Panc1 (cell line): ENCODE measurements around the gene CA5A. TPM values are rescaled to one million over a fixed set of nuclear protein-coding genes. Genes with fewer than 3 reads are reported as not detected.
"Not testable (repeated sequence)": the region's sequence is repeated elsewhere in the genome, so short reads cannot be mapped to it uniquely, and the experiment has no call there.

ENCODE experiments used
- ATAC-seq: fragments of 200-7000 bp; cut with Tn5 transposase; 2 replicates; pipeline ENCODE4 v1.9.1; 2020; ENCODE audit warnings: mild to moderate bottlenecking, moderate library complexity
- BruUV-seq: library from RNA; stranded (reverse); fragments of 400-500 nt; replicated peaks from 2 replicates; lab custom pipeline; 2021; lab: Mats Ljungman, UMichigan
- CTCF ChIA-PET: fragments of 300-600 bp; sonication (Branson Sonifier 250); formaldehyde crosslinking; loops from one replicate; lab custom pipeline; 2022; ENCODE audit warnings: antibody characterized with exemption; lab: Charles Lee
- POLR2A ChIA-PET: fragments of 300-600 bp; sonication (Branson Sonifier 250); formaldehyde crosslinking; loops from one replicate; lab custom pipeline; 2022; ENCODE audit warnings: antibody characterized with exemption; lab: Charles Lee
- DNase-seq: peaks from one replicate; pipeline ENCODE4 v3.0.0-alpha.2; 2010; ENCODE audit warnings: low read depth, low spot score
- H3K27ac ChIP-seq: 2 replicates; pipeline ENCODE4 v1.5.1; 2011; ENCODE audit warnings: mild to moderate bottlenecking, low read length, inconsistent platforms
- H3K27me3 ChIP-seq: fragments of 200-500 bp; sonication (Bioruptor generic); 2 replicates; pipeline ENCODE4 v1.6.0; 2014; ENCODE audit warnings: low read length, inconsistent platforms; ENCODE audit not compliant: control insufficient read depth, insufficient read depth
- H3K36me3 ChIP-seq: fragments of 200-500 bp; sonication (Bioruptor generic); 2 replicates; pipeline ENCODE4 v1.5.1; 2014; ENCODE audit warnings: inconsistent platforms, mild to moderate bottlenecking, low read length, moderate library complexity; ENCODE audit not compliant: control insufficient read depth, insufficient read depth
- H3K4me1 ChIP-seq: 2 replicates; pipeline ENCODE4 v1.5.1; 2011; ENCODE audit warnings: inconsistent platforms, mild to moderate bottlenecking, low read length, moderate library complexity; ENCODE audit not compliant: control insufficient read depth, insufficient read depth
- H3K4me3 ChIP-seq, 2 experiments: 2 replicates each; pipeline ENCODE4 v1.5.1; 2011 to 2012; ENCODE audit warnings: low read depth in 2 of 2, low read length in 2 of 2, mild to moderate bottlenecking in 2 of 2, inconsistent platforms in 1 of 2, moderate library complexity in 1 of 2
- H3K9me3 ChIP-seq: fragments of 200-500 bp; sonication (Bioruptor generic); 2 replicates; pipeline ENCODE4 v1.5.1; 2014; ENCODE audit warnings: low read depth, mild to moderate bottlenecking, inconsistent platforms, low read length, moderate library complexity; ENCODE audit not compliant: control insufficient read depth, insufficient read depth
- CTCF ChIP-seq: fragments of 450-650 bp; IDR thresholded peaks from 2 replicates; pipeline ENCODE4 v1.5.1; 2017; ENCODE audit warnings: mild to moderate bottlenecking
- POLR2AphosphoS5 ChIP-seq: IDR thresholded peaks from 2 replicates; pipeline ENCODE4 v1.6.1; 2012; ENCODE audit warnings: mild to moderate bottlenecking, low read depth, low read length, moderate library complexity
- REST ChIP-seq, 2 experiments: IDR thresholded peaks; 2 replicates each; pipeline ENCODE4 v1.6.1; 2011 to 2012; ENCODE audit warnings: low read depth in 2 of 2, control low read depth in 1 of 2, low read length in 1 of 2, mild to moderate bottlenecking in 1 of 2, moderate library complexity in 1 of 2; ENCODE audit not compliant: insufficient read depth in 1 of 2
- SIN3A ChIP-seq: IDR thresholded peaks from 2 replicates; pipeline ENCODE4 v1.6.1; 2012; ENCODE audit warnings: low read depth, mild to moderate bottlenecking, low read length, moderate library complexity, borderline replicate concordance; ENCODE audit not compliant: insufficient read depth
- TCF7L2 ChIP-seq: IDR thresholded peaks from 2 replicates; pipeline ENCODE4 v1.6.1; 2011; ENCODE audit warnings: mild to moderate bottlenecking, low read depth, low read length, inconsistent platforms
- in situ Hi-C: cut with HindIII; loops from 2 replicates; pipeline ENCODE4 v1.10.0; 2016; ENCODE audit warnings: low sequenced_read_pairs, low pct_unique_long_range_greater_than_20kb
- intact Hi-C: fragments of 100-400 bp; cut with micrococcal nuclease; formaldehyde crosslinking; loops from one replicate; pipeline ENCODE4 v1.10.0; 2022; ENCODE audit not compliant: unreplicated experiment
- total RNA-seq: library from RNA; stranded (reverse); gene quantifications from one replicate; pipeline ENCODE4 v1.2.1, GENCODE V29; 2021; ENCODE audit not compliant: unreplicated experiment

CA5A gene
- total RNA-seq, 1 experiment from 2014 or later, result not detected

GRCh38 chr16:87984632-87985267, 48.4 kb upstream of the CA5A start:
- TF ChIP-seq POLR2AphosphoS5, result no peak
- TF ChIP-seq TCF7L2, result no peak
- TF ChIP-seq CTCF, result no peak
- no peak for TF ChIP-seq REST (IDR thresholded peaks at IDR 0.05; ENCODE audit: insufficient read depth in 1 of 2, low read depth in 2 of 2, low read length in 1 of 2)
- no peak for TF ChIP-seq SIN3A
- Histone ChIP-seq H3K4me1 (no peaks in the 10 kb centered on the region), H3K27me3 (no peaks in the 10 kb centered on the region), H3K4me3 (no peak overlapping the region), H3K36me3 (no peaks in the 10 kb centered on the region; the same call in 1 of the 2 replicates), H3K9me3 (no peaks in the 10 kb centered on the region), H3K27ac (no peak overlapping the region)
- in situ Hi-C loops (no loop called here), intact Hi-C loops (no loop called here)
- DNase-seq (no peak), ATAC-seq (no peak)
- BruUV-seq, result no TSS peak
- ChIA-PET POLR2A (no interaction called here), CTCF (no interaction called here)

- in situ Hi-C loops, H3K36me3 ChIP-seq, H3K4me3 ChIP-seq, DNase-seq, intact Hi-C loops, H3K27me3 ChIP-seq, POLR2A ChIA-PET, ATAC-seq, H3K4me1 ChIP-seq, H3K9me3 ChIP-seq, CTCF ChIA-PET, H3K27ac ChIP-seq, BruUV-seq: not testable (repeated sequence)
These were observed 47.9 kb upstream of the CA5A start for GRCh38 chr16:87984180-87984579.

GRCh38 chr16:87983737-87984097, 47.4 kb upstream of the CA5A start:
- ATAC-seq, POLR2A ChIA-PET, H3K4me1 ChIP-seq, H3K9me3 ChIP-seq, CTCF ChIA-PET, in situ Hi-C loops, DNase-seq, H3K27ac ChIP-seq, BruUV-seq, H3K27me3 ChIP-seq, H3K4me3 ChIP-seq, intact Hi-C loops, H3K36me3 ChIP-seq: not testable (repeated sequence)

GRCh38 chr16:87983072-87983736, 46.9 kb upstream of the CA5A start:
- H3K36me3 ChIP-seq, H3K4me3 ChIP-seq, intact Hi-C loops, H3K4me1 ChIP-seq, H3K9me3 ChIP-seq, POLR2A ChIA-PET, DNase-seq, H3K27me3 ChIP-seq, H3K27ac ChIP-seq, CTCF ChIA-PET, BruUV-seq, in situ Hi-C loops: not testable (repeated sequence)
- ATAC-seq, result peak; percentile 98
